GM10847 (cell line): ENCODE measurements around the gene HOXD11.

Source experiments
- POLR2A ChIP-seq: IDR thresholded peaks from 2 replicates; pipeline ENCODE4 v1.6.1; 2011; ENCODE audit not compliant: insufficient read length; ENCODE audit errors: extremely low read depth

Gene HOXD11

DNA sequence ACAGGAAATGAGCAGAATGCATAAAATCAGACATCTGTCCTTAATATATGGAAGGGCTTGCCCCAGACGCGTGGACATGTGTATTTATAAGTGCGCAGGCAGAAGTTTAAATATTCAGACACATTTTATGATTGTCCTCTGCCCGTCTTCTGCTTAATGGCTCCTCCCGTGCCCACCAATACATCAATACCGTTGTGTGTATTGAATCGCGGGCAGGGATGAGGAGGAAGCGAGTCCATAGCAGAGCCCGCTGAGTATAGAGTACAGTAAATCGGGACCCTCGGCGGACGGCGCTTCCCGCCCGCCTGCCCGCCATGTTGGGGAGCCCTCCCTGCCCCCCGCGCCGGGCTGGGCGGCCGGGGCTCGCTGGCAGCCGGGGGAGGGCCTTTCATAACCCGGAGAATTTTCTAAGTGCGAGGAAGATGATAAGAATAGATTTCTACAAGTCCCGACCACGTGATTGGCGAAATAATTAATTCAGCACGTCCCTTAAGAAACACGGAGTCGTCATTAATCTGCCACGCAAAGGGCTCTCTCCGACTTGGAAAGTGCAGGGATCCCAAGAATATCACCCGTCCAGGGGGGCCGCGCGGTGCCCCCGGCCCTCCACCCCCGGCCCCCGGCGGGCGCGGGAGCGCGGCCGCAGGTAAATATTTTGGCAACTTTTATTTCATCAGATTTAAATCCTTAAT lies 49.9 kb downstream of the HOXD11 start, which contains the start of gene HOXD3:
HOXD3 (plus strand) TSS at position 501 of the 692 bp plus-strand sequence. CDS start 11,808 bp downstream, outside the sequence.
- TF ChIP-seq POLR2A, result no peak

DNA sequence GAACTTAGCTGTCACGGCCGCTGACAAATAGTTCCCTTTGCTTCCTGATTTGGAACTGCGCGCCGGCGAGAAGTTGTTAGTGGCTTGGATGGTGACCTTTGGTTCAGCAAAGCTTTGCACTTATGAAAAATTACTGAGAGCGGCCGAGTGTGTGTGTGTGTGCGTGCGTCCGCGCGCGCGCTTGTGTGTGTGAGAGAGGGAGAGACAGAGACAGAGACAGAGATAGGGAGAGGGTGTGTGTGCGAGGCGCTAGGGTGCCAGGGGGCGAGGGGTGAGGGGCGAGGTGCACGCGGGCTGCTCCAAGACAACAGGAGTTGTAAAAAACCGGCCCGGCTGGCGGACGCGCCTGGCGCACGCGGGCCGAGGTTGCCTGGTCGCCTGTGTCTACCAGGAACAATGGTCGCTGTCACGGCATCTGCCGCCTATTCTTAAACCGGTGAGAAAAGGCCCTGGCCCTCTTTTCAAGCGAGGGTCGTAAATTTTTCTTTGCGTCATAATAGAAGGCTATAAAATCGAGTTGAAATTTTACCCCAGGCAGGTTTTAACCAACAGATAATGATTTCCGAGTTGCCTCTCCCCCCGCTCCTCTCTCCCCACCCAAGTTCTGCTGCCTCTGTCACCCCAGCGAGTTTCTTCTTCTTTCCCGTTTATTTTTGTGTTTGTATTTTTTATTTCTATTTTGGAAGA lies 50.6 kb downstream of the HOXD11 start:
- TF ChIP-seq POLR2A, result no peak

DNA sequence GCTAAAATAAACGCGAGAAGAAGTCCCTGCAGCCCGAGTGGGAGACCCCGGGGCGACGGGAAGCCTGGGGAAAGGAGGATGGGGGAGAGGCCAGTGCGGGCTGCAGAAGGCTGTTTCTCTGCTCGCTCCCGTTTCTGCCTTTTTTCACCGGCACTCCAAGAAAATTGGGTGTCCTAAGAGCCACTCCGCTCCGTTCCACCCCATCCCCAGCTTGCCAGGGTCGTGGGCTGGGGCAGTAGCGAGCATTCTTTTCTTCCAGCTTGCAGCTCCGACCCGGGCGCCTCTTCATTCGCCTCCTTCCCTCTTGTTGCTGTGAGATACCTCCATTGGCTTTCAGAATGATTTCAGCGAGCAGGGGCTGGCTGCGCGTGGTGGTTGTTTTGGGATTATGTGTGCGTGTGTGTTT lies 51.1 kb downstream of the HOXD11 start:
- no peak for TF ChIP-seq POLR2A

DNA sequence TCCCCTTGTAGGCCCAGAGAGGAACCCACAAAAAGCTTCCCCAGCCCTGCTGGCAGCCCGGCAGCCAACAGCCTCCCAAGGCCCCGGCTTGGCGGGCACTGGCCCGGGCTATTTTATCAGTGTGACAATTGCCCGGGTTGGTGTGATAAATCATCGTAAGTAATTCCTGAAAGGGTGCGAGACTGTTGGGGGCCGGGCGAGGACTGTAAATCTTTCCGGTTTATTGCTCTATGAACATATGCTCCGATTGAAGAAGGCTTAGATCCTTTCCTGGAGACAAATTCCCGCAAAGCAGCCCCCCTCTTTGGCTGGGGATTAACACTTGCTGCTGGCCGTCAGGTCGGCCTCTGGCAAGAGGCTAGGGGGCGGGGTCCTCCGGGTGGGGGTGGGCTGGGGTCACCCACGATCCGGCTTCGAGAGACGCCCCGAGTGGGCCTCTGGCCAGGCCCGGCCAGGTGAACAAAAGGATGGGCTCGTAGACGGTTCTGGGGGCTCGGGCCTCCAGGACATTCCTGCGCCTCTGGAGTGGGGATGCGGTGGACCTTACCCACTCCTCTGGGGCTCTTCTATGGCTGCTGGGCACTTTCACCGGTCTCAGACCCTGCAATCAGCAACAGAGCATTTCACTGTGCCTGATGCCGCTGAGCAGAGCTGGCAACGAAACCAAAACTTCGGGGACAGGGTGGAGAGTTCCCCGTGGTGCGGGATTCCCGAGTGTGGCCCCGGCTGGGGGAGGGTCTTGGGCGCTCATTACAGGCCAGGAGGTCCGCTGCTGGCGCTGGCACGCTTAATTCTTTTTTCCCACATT lies 52.0 kb downstream of the HOXD11 start:
- TF ChIP-seq POLR2A, result no peak
